CD14-positive monocyte (primary cell): ENCODE data around the gene APOL6. TPM values are rescaled to one million over a fixed set of nuclear protein-coding genes. Genes with fewer than 3 reads are reported as not detected.

Experiments used
- DNase-seq, 3 donors: peaks; one replicate each; pipeline ENCODE4 v3.0.0-alpha.2; 2011 to 2022
- H2AFZ ChIP-seq: 2 replicates; pipeline ENCODE4 v1.6.0; 2012; ENCODE audit warnings: mild to moderate bottlenecking, low read depth, low read length, inconsistent platforms; ENCODE audit not compliant: insufficient read depth, poor library complexity, severe bottlenecking
- H3K27ac ChIP-seq, 2 donors: 1 replicate in 1 of 2; 2 replicates in 1 of 2; pipeline ENCODE4 v1.5.1; 2012 to 2013; ENCODE audit warnings: low read length in 2 of 2, control low read depth in 1 of 2, inconsistent platforms in 1 of 2, low read depth in 1 of 2, mild to moderate bottlenecking in 1 of 2
- H3K27me3 ChIP-seq, 2 donors: one replicate each; pipeline versions ENCODE4 v1.6.0 to v1.6.1; 2011 to 2013; ENCODE audit warnings: low read length in 2 of 2; ENCODE audit not compliant: control insufficient read depth in 2 of 2, insufficient read depth in 2 of 2
- H3K36me3 ChIP-seq, 2 donors: replicated peaks in 1 of 2; 1 replicate in 1 of 2; 2 replicates in 1 of 2; pipeline versions ENCODE4 v1.5.1 to v1.6.1; 2012 to 2013; ENCODE audit warnings: low read length in 2 of 2, control low read depth in 1 of 2, inconsistent platforms in 1 of 2, mild to moderate bottlenecking in 1 of 2; ENCODE audit not compliant: insufficient read depth in 2 of 2, control insufficient read depth in 1 of 2
- H3K4me1 ChIP-seq, 2 donors: 1 replicate in 1 of 2; 2 replicates in 1 of 2; pipeline versions ENCODE4 v1.5.1 to v1.6.1; 2012 to 2013; ENCODE audit warnings: low read length in 2 of 2, control low read depth in 1 of 2, inconsistent platforms in 1 of 2, mild to moderate bottlenecking in 1 of 2, moderate library complexity in 1 of 2; ENCODE audit not compliant: insufficient read depth in 2 of 2, control insufficient read depth in 1 of 2
- H3K4me2 ChIP-seq: replicated peaks from 2 replicates; pipeline ENCODE3; 2012; ENCODE audit warnings: low read length, moderate library complexity, mild to moderate bottlenecking; ENCODE audit not compliant: poor library complexity, severe bottlenecking; ENCODE audit errors: extremely low read depth
- H3K4me3 ChIP-seq, 3 experiments: fragments of 200-600 bp in 1 of 3; sonication (generic) in 1 of 3; replicated peaks in 1 of 3; 1 replicate in 2 of 3; 2 replicates in 1 of 3; pipeline ENCODE4 v1.5.1; 2011 to 2013; ENCODE audit warnings: low read length in 3 of 3, mild to moderate bottlenecking in 3 of 3, control low read depth in 2 of 3, low read depth in 2 of 3, inconsistent platforms in 1 of 3, moderate library complexity in 1 of 3
- H3K79me2 ChIP-seq: 2 replicates; pipeline ENCODE4 v1.6.0; 2012; ENCODE audit warnings: mild to moderate bottlenecking, control low read depth, inconsistent platforms, low read length, moderate library complexity; ENCODE audit not compliant: insufficient read depth
- H3K9ac ChIP-seq: 2 replicates; pipeline ENCODE4 v1.6.0; 2017; ENCODE audit warnings: low read length, mild to moderate bottlenecking; ENCODE audit not compliant: insufficient read depth, poor library complexity, severe bottlenecking
- H3K9me3 ChIP-seq, 2 donors: replicated peaks in 1 of 2; 1 replicate in 1 of 2; 2 replicates in 1 of 2; pipeline versions ENCODE4 v1.5.1 to v1.6.1; 2012 to 2013; ENCODE audit warnings: low read length in 2 of 2, control low read depth in 1 of 2; ENCODE audit not compliant: control insufficient read depth in 1 of 2, insufficient read depth in 1 of 2
- H4K20me1 ChIP-seq: 2 replicates; pipeline ENCODE4 v1.6.0; 2012; ENCODE audit warnings: mild to moderate bottlenecking, low read length, control low read depth, moderate library complexity; ENCODE audit not compliant: insufficient read depth
- H3K27ac Mint-ChIP-seq, 7 donors: one replicate each; pipeline ENCODE4 v1.8.0; 2020; ENCODE audit warnings: mild to moderate bottlenecking in 7 of 7, mixed read lengths in 7 of 7, moderate library complexity in 6 of 7, inconsistent platforms in 2 of 7
- H3K27me3 Mint-ChIP-seq, 3 donors: one replicate each; pipeline ENCODE4 v1.8.0; 2021 to 2022; ENCODE audit warnings: low read depth in 3 of 3, mild to moderate bottlenecking in 3 of 3, mixed read lengths in 3 of 3, moderate library complexity in 3 of 3, inconsistent platforms in 1 of 3
- H3K36me3 Mint-ChIP-seq, 2 donors: one replicate each; pipeline ENCODE4 v1.8.0; 2020; ENCODE audit warnings: mixed read lengths in 2 of 2, inconsistent platforms in 1 of 2, mild to moderate bottlenecking in 1 of 2
- H3K4me1 Mint-ChIP-seq: one replicate; pipeline ENCODE4 v1.8.0; 2020; ENCODE audit warnings: mild to moderate bottlenecking, mixed read lengths
- H3K4me3 Mint-ChIP-seq, 2 donors: one replicate each; pipeline ENCODE4 v1.8.0; 2020; ENCODE audit warnings: mild to moderate bottlenecking in 2 of 2, mixed read lengths in 2 of 2, moderate library complexity in 1 of 2
- H3K9me3 Mint-ChIP-seq, 7 donors: one replicate each; pipeline ENCODE4 v1.8.0; 2020 to 2022; ENCODE audit warnings: mixed read lengths in 7 of 7, mild to moderate bottlenecking in 6 of 7, moderate library complexity in 6 of 7, inconsistent platforms in 2 of 7
- WGBS: methylation state at CpG from one replicate; pipeline ENCODE4 v1.1.5; 2013; ENCODE audit warnings: missing lambda C conversion rate; ENCODE audit not compliant: insufficient coverage; 5-methylcytosine and 5-hydroxymethylcytosine counted together
- intact Hi-C, 2 donors: fragments of 100-400 bp; cut with micrococcal nuclease; formaldehyde crosslinking; loops; one replicate each; pipeline versions ENCODE4 v1.15.0 to v1.15.1; 2023
- polyA plus RNA-seq, 3 donors: library from polyadenylated mRNA; depleted of rRNA in 1 of 3; unstranded in 2 of 3; stranded (reverse) in 1 of 3; fragments of 300-500 nt in 2 of 3; fragments of >200 nt in 1 of 3; fragmentation: Illumina TruSeq in 2 of 3; gene quantifications; 1 replicate in 2 of 3; 2 replicates in 1 of 3; pipeline ENCODE4 v1.2.3, GENCODE V29; 2012 to 2021
- TF ChIP-seq, protein P1 (sequence below): fragments of 200-600 bp; IDR thresholded peaks from one replicate; pipeline ENCODE4 v1.8.0; 2022; ENCODE audit warnings: antibody characterized with exemption, mild to moderate bottlenecking

APOL6 gene
- polyA plus RNA-seq, 3 donors: 7.6 to 13.6 (median 9.1) TPM

DNA sequence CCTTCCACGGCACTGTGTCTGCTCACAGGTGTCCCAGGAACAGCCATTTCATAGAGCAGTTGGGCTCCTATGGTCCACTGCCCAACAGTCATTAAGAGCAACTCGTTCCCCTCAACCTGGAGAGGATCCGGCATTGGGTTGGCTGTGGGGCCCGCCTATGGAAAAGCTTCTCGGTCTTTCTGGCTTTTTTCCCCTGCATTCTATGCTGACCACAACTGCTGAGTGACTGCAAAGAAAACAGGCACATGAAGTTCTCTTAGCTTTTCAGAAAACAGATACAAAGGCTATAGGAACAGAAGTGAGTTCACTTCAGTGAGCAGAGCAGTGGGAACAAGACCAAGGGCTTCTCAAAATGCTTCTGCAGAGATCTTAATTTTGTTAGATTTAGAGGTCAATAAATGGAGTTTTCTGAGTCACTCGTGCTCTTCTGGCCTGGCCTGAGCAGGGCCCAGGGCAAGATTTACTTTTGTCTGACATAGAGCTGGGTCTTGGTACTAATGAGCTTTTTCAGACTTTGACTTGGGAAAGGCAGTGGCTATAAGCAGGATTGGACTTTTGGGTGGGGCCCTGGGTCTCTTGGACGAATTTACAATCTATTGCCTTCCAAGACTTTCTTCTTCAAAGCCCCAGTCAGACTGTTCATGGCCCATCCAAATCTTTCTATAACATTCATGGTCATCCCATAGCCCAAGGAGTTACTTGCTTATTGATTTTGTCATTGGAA lies 55.8 kb downstream of the APOL6 start:
- TF ChIP-seq, protein P1, sequence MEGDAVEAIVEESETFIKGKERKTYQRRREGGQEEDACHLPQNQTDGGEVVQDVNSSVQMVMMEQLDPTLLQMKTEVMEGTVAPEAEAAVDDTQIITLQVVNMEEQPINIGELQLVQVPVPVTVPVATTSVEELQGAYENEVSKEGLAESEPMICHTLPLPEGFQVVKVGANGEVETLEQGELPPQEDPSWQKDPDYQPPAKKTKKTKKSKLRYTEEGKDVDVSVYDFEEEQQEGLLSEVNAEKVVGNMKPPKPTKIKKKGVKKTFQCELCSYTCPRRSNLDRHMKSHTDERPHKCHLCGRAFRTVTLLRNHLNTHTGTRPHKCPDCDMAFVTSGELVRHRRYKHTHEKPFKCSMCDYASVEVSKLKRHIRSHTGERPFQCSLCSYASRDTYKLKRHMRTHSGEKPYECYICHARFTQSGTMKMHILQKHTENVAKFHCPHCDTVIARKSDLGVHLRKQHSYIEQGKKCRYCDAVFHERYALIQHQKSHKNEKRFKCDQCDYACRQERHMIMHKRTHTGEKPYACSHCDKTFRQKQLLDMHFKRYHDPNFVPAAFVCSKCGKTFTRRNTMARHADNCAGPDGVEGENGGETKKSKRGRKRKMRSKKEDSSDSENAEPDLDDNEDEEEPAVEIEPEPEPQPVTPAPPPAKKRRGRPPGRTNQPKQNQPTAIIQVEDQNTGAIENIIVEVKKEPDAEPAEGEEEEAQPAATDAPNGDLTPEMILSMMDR: no peak
- Mint-ChIP-seq H3K9me3 (peaks cover 0 to 6% (median 0%) of the 10 kb centered on the region in 7 donors), H3K36me3 (no peaks in the 10 kb centered on the region), H3K4me1 (no peaks in the 10 kb centered on the region), H3K4me3 (no peak overlapping the region), H3K27me3 (peaks cover 0 to 2% (median 0%) of the 10 kb centered on the region in 3 donors), H3K27ac (peak overlapping the region in 1 of 7 donors; percentile 36)
- 98% methylated on average over 4 of the region's 7 CpGs for WGBS
- Histone ChIP-seq H3K4me2 (no peak overlapping the region), H3K4me3 (no peak overlapping the region), H3K79me2 (no peaks in the 10 kb centered on the region), H3K27ac (no peak overlapping the region), H2AFZ (no peak overlapping the region), H3K9ac (no peak overlapping the region), H3K9me3 (no peaks in the 10 kb centered on the region), H4K20me1 (no peaks in the 10 kb centered on the region), H3K4me1 (no peaks in the 10 kb centered on the region), H3K27me3 (no peaks in the 10 kb centered on the region), H3K36me3 (no peaks in the 10 kb centered on the region)
- intact Hi-C loops: no loop called here
- DNase-seq: no peak

DNA sequence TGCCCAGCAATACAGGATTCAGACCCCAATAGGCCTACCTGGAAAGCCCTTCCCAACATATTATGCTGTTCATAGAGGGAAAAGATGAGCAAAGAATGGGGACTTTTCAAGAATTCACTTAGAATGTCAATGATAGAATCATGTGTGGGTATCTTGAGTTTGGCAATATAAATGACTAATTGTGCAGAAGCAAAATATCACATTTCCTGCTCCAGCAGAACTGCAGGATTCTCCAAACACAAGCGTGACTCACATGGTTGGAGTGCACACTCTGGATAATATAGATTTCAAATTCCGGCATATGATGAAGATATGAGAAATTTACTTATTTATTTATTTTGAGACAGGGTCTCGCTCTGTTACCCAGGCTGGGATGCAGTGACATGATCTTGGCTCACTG lies 56.9 kb downstream of the APOL6 start:
- no peak overlapping the region for H3K9ac ChIP-seq
- H2AFZ ChIP-seq: no peak overlapping the region
- no peak for DNase-seq
- no peaks in the 10 kb centered on the region for H3K9me3 ChIP-seq
- H3K27me3 Mint-ChIP-seq: peaks cover 0 to 2% (median 2%) of the 10 kb centered on the region in 3 donors
- TF ChIP-seq, protein P1: no peak
- no peak overlapping the region for H3K4me3 ChIP-seq
- intact Hi-C loops: no loop called here
- no peaks in the 10 kb centered on the region for H3K36me3 ChIP-seq
- H3K4me3 Mint-ChIP-seq: no peak overlapping the region
- no peaks in the 10 kb centered on the region for H3K4me1 ChIP-seq
- peaks cover 0 to 6% (median 0%) of the 10 kb centered on the region in 7 donors for H3K9me3 Mint-ChIP-seq
- 100% methylated on average over 1 of the region's 3 CpGs for WGBS
- H3K27ac ChIP-seq: no peak overlapping the region
- no peaks in the 10 kb centered on the region for H3K4me1 Mint-ChIP-seq
- no peaks in the 10 kb centered on the region for H3K27me3 ChIP-seq
- H3K79me2 ChIP-seq: no peaks in the 10 kb centered on the region
- H3K4me2 ChIP-seq: no peak overlapping the region
- H4K20me1 ChIP-seq: no peaks in the 10 kb centered on the region
- H3K27ac Mint-ChIP-seq: no peak overlapping the region
- no peaks in the 10 kb centered on the region for H3K36me3 Mint-ChIP-seq
